ENCODE results near the gene ELMO2. TPM values are rescaled to one million over a fixed set of nuclear protein-coding genes. Genes with fewer than 3 reads are reported as not detected.
A peak's percentile ranks its signal among the peaks of the same experiment; 100 is the strongest.

The ELMO2 gene
- total RNA-seq, 1 experiment from 2014 or later: 51.6 TPM

DNA sequence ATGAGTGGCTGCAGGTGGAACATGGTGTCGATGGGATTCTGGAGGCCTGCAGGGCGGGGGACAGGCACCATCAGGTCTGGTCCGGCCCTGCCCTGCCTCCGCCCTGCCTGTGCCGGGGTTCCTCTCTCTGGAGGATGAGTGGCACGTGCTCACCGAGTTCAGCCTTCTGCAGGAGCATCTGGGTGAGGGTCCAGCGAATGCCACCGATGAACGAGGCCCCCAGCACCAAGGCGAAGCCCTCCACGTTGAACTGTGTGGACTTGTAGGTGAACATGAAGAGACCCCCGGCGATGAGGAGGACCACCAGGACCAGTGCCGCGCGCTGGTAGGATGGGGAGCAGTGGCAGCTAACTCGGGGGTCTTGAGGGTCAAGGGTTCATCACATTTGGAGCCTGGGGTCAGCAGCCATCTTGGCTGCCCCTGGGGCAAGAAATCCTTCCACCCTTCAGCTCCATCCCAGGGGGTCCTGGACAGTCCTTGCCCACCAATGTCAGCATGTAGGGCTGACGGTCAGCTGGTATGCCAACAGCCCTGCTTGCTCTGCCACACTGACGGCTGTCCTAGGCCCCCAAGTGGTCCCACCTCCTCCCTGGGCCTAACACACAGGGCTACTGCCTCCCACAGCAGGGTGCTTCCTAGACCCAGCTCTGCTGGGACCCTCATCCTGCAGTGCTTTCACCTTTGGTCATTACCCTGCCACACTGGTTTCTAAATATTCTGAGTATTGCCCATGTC is 51.3 kb downstream of the ELMO2 start:
- H3K4me3 Mint-ChIP-seq (ENCODE audit: low read depth, unreplicated experiment): no peak overlapping the region
- BruUV-seq (replicated peaks): no TSS peak

DNA sequence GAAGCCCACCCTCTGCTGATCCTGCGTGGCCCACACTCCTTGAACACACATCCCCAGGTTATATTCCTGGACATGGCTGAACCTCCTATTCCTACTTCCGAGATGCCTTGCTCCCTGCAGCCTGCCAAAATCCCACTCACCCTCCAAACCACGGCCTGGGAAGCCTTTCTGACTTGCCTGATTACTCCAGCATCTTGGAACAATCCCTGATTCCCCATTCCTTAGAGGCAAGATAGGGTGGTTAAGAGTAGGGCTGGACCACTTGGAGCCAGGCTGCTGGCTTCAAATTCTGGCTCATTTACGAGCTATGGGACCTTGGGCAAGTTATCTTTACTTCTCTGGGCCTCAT is 52.2 kb downstream of the ELMO2 start:
- no peak overlapping the region for H3K4me3 Mint-ChIP-seq (ENCODE audit: low read depth, unreplicated experiment)
- no peak for DNase-seq
- TF ChIP-seq, protein P1, sequence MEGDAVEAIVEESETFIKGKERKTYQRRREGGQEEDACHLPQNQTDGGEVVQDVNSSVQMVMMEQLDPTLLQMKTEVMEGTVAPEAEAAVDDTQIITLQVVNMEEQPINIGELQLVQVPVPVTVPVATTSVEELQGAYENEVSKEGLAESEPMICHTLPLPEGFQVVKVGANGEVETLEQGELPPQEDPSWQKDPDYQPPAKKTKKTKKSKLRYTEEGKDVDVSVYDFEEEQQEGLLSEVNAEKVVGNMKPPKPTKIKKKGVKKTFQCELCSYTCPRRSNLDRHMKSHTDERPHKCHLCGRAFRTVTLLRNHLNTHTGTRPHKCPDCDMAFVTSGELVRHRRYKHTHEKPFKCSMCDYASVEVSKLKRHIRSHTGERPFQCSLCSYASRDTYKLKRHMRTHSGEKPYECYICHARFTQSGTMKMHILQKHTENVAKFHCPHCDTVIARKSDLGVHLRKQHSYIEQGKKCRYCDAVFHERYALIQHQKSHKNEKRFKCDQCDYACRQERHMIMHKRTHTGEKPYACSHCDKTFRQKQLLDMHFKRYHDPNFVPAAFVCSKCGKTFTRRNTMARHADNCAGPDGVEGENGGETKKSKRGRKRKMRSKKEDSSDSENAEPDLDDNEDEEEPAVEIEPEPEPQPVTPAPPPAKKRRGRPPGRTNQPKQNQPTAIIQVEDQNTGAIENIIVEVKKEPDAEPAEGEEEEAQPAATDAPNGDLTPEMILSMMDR (IDR thresholded peaks at IDR 0.05; ENCODE audit: unreplicated experiment): no peak
- no peaks in the 10 kb centered on the region for H3K9me3 Mint-ChIP-seq (ENCODE audit: low read depth, unreplicated experiment)
- H3K36me3 Mint-ChIP-seq (ENCODE audit: insufficient read depth, unreplicated experiment): peaks cover 32% of the 10 kb centered on the region
- no peaks in the 10 kb centered on the region for H3K27me3 Mint-ChIP-seq (ENCODE audit: unreplicated experiment)
- TSS peak; percentile 2 for BruUV-seq (replicated peaks)
- peaks cover 13% of the 10 kb centered on the region for H3K4me1 Mint-ChIP-seq (ENCODE audit: low read depth, unreplicated experiment)
- no peak overlapping the region for H3K27ac Mint-ChIP-seq (ENCODE audit: unreplicated experiment)
- intact Hi-C loops (cut with micrococcal nuclease; ENCODE audit: unreplicated experiment): no loop called here
- CTCF ChIA-PET: no interaction called here

More for the DNA sequence above, 51.3 kb downstream of the ELMO2 start:
- CTCF ChIA-PET: no interaction called here
- intact Hi-C loops (cut with micrococcal nuclease; ENCODE audit: unreplicated experiment): no loop called here
- no peak for DNase-seq
- Mint-ChIP-seq H3K4me1 (ENCODE audit: low read depth, unreplicated experiment) (peaks cover 13% of the 10 kb centered on the region), H3K9me3 (ENCODE audit: low read depth, unreplicated experiment) (no peaks in the 10 kb centered on the region), H3K36me3 (ENCODE audit: insufficient read depth, unreplicated experiment) (peaks cover 39% of the 10 kb centered on the region), H3K27me3 (ENCODE audit: unreplicated experiment) (no peaks in the 10 kb centered on the region), H3K27ac (ENCODE audit: unreplicated experiment) (no peak overlapping the region)
- TF ChIP-seq, protein P1 (IDR thresholded peaks at IDR 0.05; ENCODE audit: unreplicated experiment): no peak

- Mint-ChIP-seq H3K27me3 (ENCODE audit: unreplicated experiment) (no peaks in the 10 kb centered on the region), H3K27ac (ENCODE audit: unreplicated experiment) (no peak overlapping the region), H3K36me3 (ENCODE audit: insufficient read depth, unreplicated experiment) (peaks cover 37% of the 10 kb centered on the region)
Observed at GRCh38 chr20:46353500-46354206, 52.8 kb downstream of the ELMO2 start.

GRCh38 chr20:46352370-46352938 is 54.0 kb downstream of the ELMO2 start:
- H3K27ac Mint-ChIP-seq (ENCODE audit: unreplicated experiment): no peak overlapping the region
- CTCF ChIA-PET: no interaction called here

More at GRCh38 chr20:46353500-46354206, 52.8 kb downstream of the ELMO2 start:
- H3K9me3 Mint-ChIP-seq (ENCODE audit: low read depth, unreplicated experiment): no peaks in the 10 kb centered on the region
- no peak overlapping the region for H3K4me3 Mint-ChIP-seq (ENCODE audit: low read depth, unreplicated experiment)
- no peak for DNase-seq
- CTCF ChIA-PET: interaction anchor here (0.6 kb wide), 1 partner anchor 657 kb away, joined by 12 read pairs; no protein-coding TSS in a partner anchor
- BruUV-seq (replicated peaks): no TSS peak
- H3K4me1 Mint-ChIP-seq (ENCODE audit: low read depth, unreplicated experiment): peaks cover 13% of the 10 kb centered on the region
- intact Hi-C loops (cut with micrococcal nuclease; ENCODE audit: unreplicated experiment): no loop called here
- TF ChIP-seq, protein P1 (IDR thresholded peaks at IDR 0.05; ENCODE audit: unreplicated experiment): no peak

More at GRCh38 chr20:46352370-46352938, 54.0 kb downstream of the ELMO2 start:
- H3K9me3 Mint-ChIP-seq (ENCODE audit: low read depth, unreplicated experiment): no peaks in the 10 kb centered on the region
- no peak overlapping the region for H3K4me3 Mint-ChIP-seq (ENCODE audit: low read depth, unreplicated experiment)
- peaks cover 13% of the 10 kb centered on the region for H3K4me1 Mint-ChIP-seq (ENCODE audit: low read depth, unreplicated experiment)
- BruUV-seq (replicated peaks): no TSS peak
- DNase-seq: no peak
- intact Hi-C loops (cut with micrococcal nuclease; ENCODE audit: unreplicated experiment): no loop called here
- H3K36me3 Mint-ChIP-seq (ENCODE audit: insufficient read depth, unreplicated experiment): peaks cover 37% of the 10 kb centered on the region
- TF ChIP-seq, protein P1 (IDR thresholded peaks at IDR 0.05; ENCODE audit: unreplicated experiment): no peak
- H3K27me3 Mint-ChIP-seq (ENCODE audit: unreplicated experiment): no peaks in the 10 kb centered on the region
